Natural killer cell (primary cell): ENCODE results near the gene MAST1. TPM values are rescaled to one million over a fixed set of nuclear protein-coding genes. Genes with fewer than 3 reads are reported as not detected.

ENCODE experiments used
- ATAC-seq, 3 donors: fragments of 150-1000 bp in 2 of 3; fragments of 200-7000 bp in 1 of 3; cut with Tn5 transposase; 1 replicate in 1 of 3; 2 replicates in 2 of 3; pipeline ENCODE4 v1.10.0; 2021; ENCODE audit warnings: mild to moderate bottlenecking in 2 of 3, moderate library complexity in 2 of 3
- DNase-seq, 2 donors: peaks; one replicate each; pipeline versions ENCODE4 v3.0.0 to v3.0.0-alpha.2; 2013 to 2021; ENCODE audit warnings: mixed read lengths in 1 of 2
- H3K27ac ChIP-seq: one replicate; pipeline ENCODE4 v1.5.1; 2013; ENCODE audit warnings: mild to moderate bottlenecking, low read length
- H3K27me3 ChIP-seq: one replicate; pipeline ENCODE4 v1.6.1; 2013; ENCODE audit warnings: low read length; ENCODE audit not compliant: control insufficient read depth, insufficient read depth
- H3K36me3 ChIP-seq: one replicate; pipeline ENCODE4 v1.6.1; 2013; ENCODE audit warnings: low read length; ENCODE audit not compliant: control insufficient read depth, insufficient read depth
- H3K4me1 ChIP-seq: one replicate; pipeline ENCODE4 v1.6.1; 2013; ENCODE audit warnings: low read length; ENCODE audit not compliant: control insufficient read depth, insufficient read depth
- H3K4me3 ChIP-seq: one replicate; pipeline ENCODE4 v1.5.1; 2013; ENCODE audit warnings: low read length
- H3K9me3 ChIP-seq: one replicate; pipeline ENCODE4 v1.6.1; 2013; ENCODE audit warnings: low read length; ENCODE audit not compliant: control insufficient read depth, insufficient read depth
- H3K27ac Mint-ChIP-seq, 2 donors: one replicate each; pipeline ENCODE4 v1.8.0; 2022; ENCODE audit warnings: mild to moderate bottlenecking in 2 of 2, mixed read lengths in 2 of 2, moderate library complexity in 1 of 2
- H3K27me3 Mint-ChIP-seq, 2 donors: one replicate each; pipeline ENCODE4 v1.8.0; 2022; ENCODE audit warnings: low read depth in 2 of 2, mixed read lengths in 2 of 2
- H3K36me3 Mint-ChIP-seq: one replicate; pipeline ENCODE4 v1.8.0; 2022; ENCODE audit warnings: mixed read lengths
- H3K4me1 Mint-ChIP-seq, 2 donors: one replicate each; pipeline ENCODE4 v1.8.0; 2022; ENCODE audit warnings: mixed read lengths in 2 of 2
- H3K4me3 Mint-ChIP-seq: one replicate; pipeline ENCODE4 v1.8.0; 2022; ENCODE audit warnings: mild to moderate bottlenecking, moderate library complexity, mixed read lengths
- H3K9me3 Mint-ChIP-seq, 2 donors: one replicate each; pipeline ENCODE4 v1.8.0; 2022; ENCODE audit warnings: mixed read lengths in 2 of 2
- CTCF ChIP-seq: fragments of 200-600 bp; IDR thresholded peaks from one replicate; pipeline ENCODE4 v1.8.0; 2022; ENCODE audit warnings: antibody characterized with exemption
- WGBS: methylation state at CpG from one replicate; pipeline ENCODE4 v1.1.7; 2013; ENCODE audit warnings: missing lambda C conversion rate; ENCODE audit not compliant: insufficient coverage; 5-methylcytosine and 5-hydroxymethylcytosine counted together
- intact Hi-C: fragments of 100-400 bp; cut with micrococcal nuclease; formaldehyde crosslinking; loops from one replicate; pipeline ENCODE4 v1.14.2; 2022
- total RNA-seq, 4 donors: library from RNA; stranded (reverse); fragments of 120-200 nt in 1 of 4; gene quantifications; one replicate each; pipeline versions ENCODE4 v1.2.3 to v1.2.4, GENCODE V29; 2013 to 2022

MAST1 gene
- total RNA-seq, 3 donors from 2014 or later (not counting 1 experiment from before 2014, with no cell fraction given) = 0.07 to 0.88 TPM; not detected in 1

GRCh38 chr19:12789904-12790619, 48.3 kb upstream of the MAST1 start:
- H3K27ac ChIP-seq = peak overlapping the region; percentile 93
- Mint-ChIP-seq H3K36me3 (no peaks in the 10 kb centered on the region), H3K27ac (peak overlapping the region; percentile 97 to 99), H3K27me3 (no peaks in the 10 kb centered on the region), H3K4me1 (peaks cover 28 to 38% of the 10 kb centered on the region in 2 donors), H3K4me3 (peak overlapping the region; percentile 96), H3K9me3 (no peaks in the 10 kb centered on the region)
- H3K27me3 ChIP-seq = no peaks in the 10 kb centered on the region
- H3K4me3 ChIP-seq = peak overlapping the region; percentile 95
- ATAC-seq (peak; percentile 35 to 56 (median 41)), DNase-seq (peak; percentile 94 to 95)
- no peaks in the 10 kb centered on the region for H3K9me3 ChIP-seq
- H3K36me3 ChIP-seq = no peaks in the 10 kb centered on the region
- WGBS = under 1% methylated on average over 56 of the region's 56 CpGs
- no peak for TF ChIP-seq CTCF
- intact Hi-C loops = loop anchor here (5.0 to 10.0 kb wide), 6 partner anchors 68 to 365 kb away; partner anchors contain the start of genes CALR, IER2, LYL1 and STX10
- peaks cover 57% of the 10 kb centered on the region for H3K4me1 ChIP-seq

GRCh38 chr19:12790628-12791344, 47.5 kb upstream of the MAST1 start:
- Histone ChIP-seq H3K36me3 (no peaks in the 10 kb centered on the region), H3K27ac (peak overlapping the region; percentile 93), H3K4me1 (peaks cover 53% of the 10 kb centered on the region), H3K27me3 (no peaks in the 10 kb centered on the region), H3K9me3 (no peaks in the 10 kb centered on the region), H3K4me3 (peak overlapping the region; percentile 95)
- H3K4me3 Mint-ChIP-seq = peak overlapping the region; percentile 96
- peaks cover 31 to 38% of the 10 kb centered on the region in 2 donors for H3K4me1 Mint-ChIP-seq
- H3K9me3 Mint-ChIP-seq = no peaks in the 10 kb centered on the region
- TF ChIP-seq CTCF = no peak
- no peak for ATAC-seq
- WGBS = under 1% methylated on average over 22 of the region's 22 CpGs
- H3K36me3 Mint-ChIP-seq = no peaks in the 10 kb centered on the region
- H3K27ac Mint-ChIP-seq = peak overlapping the region; percentile 97 to 99
- no peaks in the 10 kb centered on the region for H3K27me3 Mint-ChIP-seq
- peak in 1 of 2 donors; percentile 60 for DNase-seq
- intact Hi-C loops = loop anchor here (1.0 to 10.0 kb wide), 5 partner anchors 8 to 364 kb away; partner anchors contain the start of genes CALR, IER2, STX10 and TNPO2

- Mint-ChIP-seq H3K27me3 (no peaks in the 10 kb centered on the region), H3K36me3 (no peaks in the 10 kb centered on the region), H3K27ac (peak within 1 kb of the TSS; percentile 97 to 99), H3K4me1 (peaks cover 38 to 45% of the 10 kb centered on the region in 2 donors), H3K4me3 (peak within 1 kb of the TSS; percentile 96), H3K9me3 (no peaks in the 10 kb centered on the region)
- peak; percentile 98 to 99 for DNase-seq
- Histone ChIP-seq H3K36me3 (no peaks in the 10 kb centered on the region), H3K27me3 (no peaks in the 10 kb centered on the region), H3K9me3 (no peaks in the 10 kb centered on the region), H3K4me1 (peaks cover 53% of the 10 kb centered on the region), H3K27ac (peak within 1 kb of the TSS; percentile 93), H3K4me3 (peak within 1 kb of the TSS; percentile 95)
- under 1% methylated on average over 73 of the region's 73 CpGs for WGBS
- TF ChIP-seq CTCF = no peak
- intact Hi-C loops = loop anchor here (1.0 to 10.0 kb wide), 6 partner anchors 9 to 363 kb away; partner anchors contain the start of genes CALR, GET3, IER2 and STX10
- ATAC-seq = peak; percentile 40 to 69 (median 51)
These were observed 46.8 kb upstream of the MAST1 start, which contains the start of gene JUNB for GRCh38 chr19:12791345-12792050. Gene JUNB (plus strand): TSS chr19:12791486. CDS start chr19:12791772, 286 bp downstream.
